Mucosa of stomach (tissue), 1 donor: ENCODE data around the gene ANTKMT.
"Not testable (repeated sequence)": the region's sequence is repeated elsewhere in the genome, so short reads cannot be mapped to it uniquely, and the experiment has no call there.

Experiments
- H3K27me3 ChIP-seq: one replicate; pipeline ENCODE4 v1.7.0; 2013; ENCODE audit warnings: mild to moderate bottlenecking, low read length; ENCODE audit not compliant: control insufficient read depth, insufficient read depth
- H3K36me3 ChIP-seq: one replicate; pipeline ENCODE4 v1.7.0; 2013; ENCODE audit warnings: low read length; ENCODE audit not compliant: control insufficient read depth, insufficient read depth
- H3K4me1 ChIP-seq: one replicate; pipeline ENCODE4 v1.7.0; 2013; ENCODE audit warnings: mild to moderate bottlenecking, low read length; ENCODE audit not compliant: control insufficient read depth, insufficient read depth
- H3K4me3 ChIP-seq: one replicate; pipeline ENCODE4 v1.7.0; 2013; ENCODE audit warnings: low read length
- H3K9ac ChIP-seq: one replicate; pipeline ENCODE4 v1.7.0; 2013; ENCODE audit warnings: mild to moderate bottlenecking, low read length, moderate library complexity
- H3K9me3 ChIP-seq: one replicate; pipeline ENCODE4 v1.7.0; 2013; ENCODE audit warnings: mild to moderate bottlenecking, low read length, moderate library complexity; ENCODE audit not compliant: control insufficient read depth
- donor health status: Pancreatic carcinoma.

The ANTKMT gene

GRCh38 chr16:751152-752006 is 30.4 kb downstream of the ANTKMT start:
- Histone ChIP-seq H3K4me1 (peaks cover 5% of the 10 kb centered on the region), H3K4me3 (no peak overlapping the region), H3K9ac (no peak overlapping the region), H3K9me3 (no peaks in the 10 kb centered on the region), H3K36me3 (no peaks in the 10 kb centered on the region), H3K27me3 (peaks cover 15% of the 10 kb centered on the region)

GRCh38 chr16:752007-752312 is 31.0 kb downstream of the ANTKMT start:
- Histone ChIP-seq H3K36me3 (no peaks in the 10 kb centered on the region), H3K9ac (no peak overlapping the region), H3K4me3 (no peak overlapping the region)

GRCh38 chr16:754121-754607 is 33.2 kb downstream of the ANTKMT start:
- H3K4me3 ChIP-seq, H3K9ac ChIP-seq, H3K9me3 ChIP-seq, H3K36me3 ChIP-seq, H3K4me1 ChIP-seq: not testable (repeated sequence)
- H3K27me3 ChIP-seq: peaks cover 15% of the 10 kb centered on the region

More at GRCh38 chr16:752007-752312, 31.0 kb downstream of the ANTKMT start:
- H3K27me3 ChIP-seq: peaks cover 15% of the 10 kb centered on the region
- H3K9me3 ChIP-seq: no peaks in the 10 kb centered on the region
- peaks cover 5% of the 10 kb centered on the region for H3K4me1 ChIP-seq

- no peaks in the 10 kb centered on the region for H3K9me3 ChIP-seq
- H3K4me3 ChIP-seq: no peak overlapping the region
- no peak overlapping the region for H3K9ac ChIP-seq
- H3K27me3 ChIP-seq: peaks cover 15% of the 10 kb centered on the region
- H3K36me3 ChIP-seq: no peaks in the 10 kb centered on the region
- peaks cover 12% of the 10 kb centered on the region for H3K4me1 ChIP-seq
These were observed 33.7 kb downstream of the ANTKMT start for GRCh38 chr16:754656-755055.

- Histone ChIP-seq H3K9me3 (no peaks in the 10 kb centered on the region), H3K36me3 (no peaks in the 10 kb centered on the region), H3K27me3 (peaks cover 11% of the 10 kb centered on the region), H3K9ac (no peak overlapping the region), H3K4me3 (no peak overlapping the region), H3K4me1 (peaks cover 30% of the 10 kb centered on the region)
These were observed 35.5 kb downstream of the ANTKMT start for GRCh38 chr16:756428-756827.

GRCh38 chr16:759110-759910 is 38.4 kb downstream of the ANTKMT start:
- H3K4me1 ChIP-seq: peaks cover 32% of the 10 kb centered on the region
- no peaks in the 10 kb centered on the region for H3K9me3 ChIP-seq
- H3K36me3 ChIP-seq: no peaks in the 10 kb centered on the region
- peaks cover 8% of the 10 kb centered on the region for H3K27me3 ChIP-seq
- H3K9ac ChIP-seq: no peak overlapping the region
- H3K4me3 ChIP-seq: no peak overlapping the region

- Histone ChIP-seq H3K36me3 (no peaks in the 10 kb centered on the region), H3K9me3 (no peaks in the 10 kb centered on the region), H3K9ac (no peak overlapping the region), H3K27me3 (peaks cover 8% of the 10 kb centered on the region), H3K4me1 (peaks cover 32% of the 10 kb centered on the region), H3K4me3 (no peak overlapping the region)
These were observed 39.1 kb downstream of the ANTKMT start for GRCh38 chr16:760065-760464.

GRCh38 chr16:760545-761343 is 39.8 kb downstream of the ANTKMT start, which contains the start of gene MSLN:
TSS of gene MSLN (plus strand) at chr16:760734. CDS start at chr16:762681, 1,947 bp downstream.
- H3K9me3 ChIP-seq: no peaks in the 10 kb centered on the region
- H3K27me3 ChIP-seq: peaks cover 8% of the 10 kb centered on the region
- peaks cover 32% of the 10 kb centered on the region for H3K4me1 ChIP-seq
- no peak within 1 kb of the TSS for H3K4me3 ChIP-seq
- H3K9ac ChIP-seq: no peak within 1 kb of the TSS
- no peaks in the 10 kb centered on the region for H3K36me3 ChIP-seq

- no peak overlapping the region for H3K4me3 ChIP-seq
- no peaks in the 10 kb centered on the region for H3K36me3 ChIP-seq
- peaks cover 8% of the 10 kb centered on the region for H3K27me3 ChIP-seq
These were observed 40.9 kb downstream of the ANTKMT start for GRCh38 chr16:761625-762513.

GRCh38 chr16:762595-763268 is 41.8 kb downstream of the ANTKMT start:
- Histone ChIP-seq H3K9me3 (no peaks in the 10 kb centered on the region), H3K4me3 (no peak overlapping the region), H3K36me3 (no peaks in the 10 kb centered on the region), H3K4me1 (peaks cover 32% of the 10 kb centered on the region), H3K27me3 (peaks cover 8% of the 10 kb centered on the region), H3K9ac (no peak overlapping the region)

More at GRCh38 chr16:761625-762513, 40.9 kb downstream of the ANTKMT start:
- no peak overlapping the region for H3K9ac ChIP-seq
- H3K4me1 ChIP-seq: peaks cover 32% of the 10 kb centered on the region
- no peaks in the 10 kb centered on the region for H3K9me3 ChIP-seq
